Tibial nerve (tissue), 4 donors: Measurements from ENCODE around the gene TPD52L1.

Experiments
- CTCF ChIP-seq, 5 experiments: fragments of 200-600 bp in 3 of 5; fragments of 450-650 bp in 2 of 5; sonication (generic) in 3 of 5; IDR thresholded peaks; one replicate each; pipeline ENCODE4 v1.5.1; 2016 to 2019; ENCODE audit warnings: antibody characterized with exemption in 5 of 5, mild to moderate bottlenecking in 3 of 5, moderate library complexity in 2 of 5
- EP300 ChIP-seq, 2 donors: sonication (generic); formaldehyde crosslinking; IDR thresholded peaks; one replicate each; pipeline ENCODE4 v1.6.1; 2017; ENCODE audit warnings: antibody characterized with exemption in 2 of 2, mild to moderate bottlenecking in 1 of 2

GRCh38 chr6:125250511-125250910 is 96.9 kb downstream of the TPD52L1 start:
- TF ChIP-seq CTCF (IDR thresholded peaks at IDR 0.05) (no peak), EP300 (IDR thresholded peaks at IDR 0.05) (no peak)
